H1 (cell line): Measurements from ENCODE around the gene ZNF709. TPM values are rescaled to one million over a fixed set of nuclear protein-coding genes. Genes with fewer than 3 reads are reported as not detected.
"Not testable (repeated sequence)": the region's sequence is repeated elsewhere in the genome, so short reads cannot be mapped to it uniquely, and the experiment has no call there.

Source experiments
- CTCF ChIA-PET: fragments of 300-600 bp; sonication (Branson Sonifier 250); formaldehyde crosslinking; loops from one replicate; lab custom pipeline; 2021; ENCODE audit not compliant: partially characterized antibody; lab: Charles Lee
- POLR2A ChIA-PET: fragments of 300-600 bp; sonication (Branson Sonifier 250); formaldehyde crosslinking; loops from one replicate; lab custom pipeline; 2021; ENCODE audit warnings: inconsistent platforms; ENCODE audit not compliant: partially characterized antibody; lab: Charles Lee
- DNase-seq, 2 experiments: peaks; one replicate each; pipeline versions ENCODE4 v3.0.0 to v3.0.0-alpha.2; 2010 to 2022; ENCODE audit warnings: low spot score in 2 of 2, low read depth in 1 of 2, mixed read lengths in 1 of 2
- FAIRE-seq: peaks from 2 replicates; lab custom pipeline; 2011; peaks lifted over from hg19 to GRCh38; lab: Jason Lieb, UNC
- H2AFZ ChIP-seq: 2 replicates; pipeline ENCODE4 v1.8.1; 2012; ENCODE audit warnings: low read length, inconsistent platforms
- H2AK5ac ChIP-seq: 2 replicates; pipeline ENCODE4 v1.6.1; 2013; ENCODE audit warnings: low read depth, low read length
- H2BK120ac ChIP-seq: replicated peaks from 2 replicates; pipeline ENCODE3; 2013; ENCODE audit warnings: low read depth, low read length, inconsistent platforms
- H2BK12ac ChIP-seq: 2 replicates; pipeline ENCODE4 v1.6.1; 2013; ENCODE audit warnings: low read depth, low read length
- H2BK15ac ChIP-seq: 2 replicates; pipeline ENCODE4 v1.6.1; 2013; ENCODE audit warnings: low read length
- H2BK20ac ChIP-seq: 2 replicates; pipeline ENCODE4 v1.6.1; 2013; ENCODE audit warnings: low read length
- H2BK5ac ChIP-seq: 2 replicates; pipeline ENCODE4 v1.6.1; 2013; ENCODE audit warnings: low read depth, low read length
- H3K14ac ChIP-seq: 2 replicates; pipeline ENCODE4 v1.6.1; 2013; ENCODE audit warnings: inconsistent platforms; ENCODE audit not compliant: insufficient read length
- H3K18ac ChIP-seq: 2 replicates; pipeline ENCODE4 v1.6.1; 2013; ENCODE audit warnings: low read length; ENCODE audit errors: extremely low read depth
- H3K23ac ChIP-seq: 2 replicates; pipeline ENCODE4 v1.6.1; 2013; ENCODE audit warnings: inconsistent platforms; ENCODE audit not compliant: insufficient read length
- H3K23me2 ChIP-seq: 2 replicates; pipeline ENCODE4 v1.6.1; 2013; ENCODE audit warnings: low read depth, low read length
- H3K27ac ChIP-seq: 2 replicates; pipeline ENCODE4 v1.6.1; 2011; ENCODE audit warnings: low read depth, low read length, inconsistent platforms
- H3K27me3 ChIP-seq, 4 experiments: replicated peaks in 1 of 4; 1 replicate in 1 of 4; 2 replicates in 3 of 4; pipeline versions ENCODE4 v1.6.1 to v1.8.1; 2011 to 2013; ENCODE audit warnings: low read length in 3 of 4, mild to moderate bottlenecking in 3 of 4, inconsistent platforms in 2 of 4, mixed read lengths in 2 of 4, moderate library complexity in 1 of 4; ENCODE audit not compliant: control insufficient read depth in 3 of 4, insufficient read depth in 3 of 4; ENCODE audit errors: extremely low read depth in 1 of 4
- H3K36me3 ChIP-seq, 4 experiments: 2 replicates each; pipeline versions ENCODE4 v1.6.1 to v1.8.1; 2011 to 2013; ENCODE audit warnings: mild to moderate bottlenecking in 4 of 4, low read length in 3 of 4, moderate library complexity in 2 of 4, control low read depth in 1 of 4, inconsistent platforms in 1 of 4; ENCODE audit not compliant: insufficient read depth in 4 of 4, control insufficient read depth in 2 of 4
- H3K4ac ChIP-seq: replicated peaks from 2 replicates; pipeline ENCODE3; 2013; ENCODE audit warnings: low read length, low read depth, mixed read lengths, inconsistent platforms; ENCODE audit not compliant: insufficient read length
- H3K4me1 ChIP-seq, 4 experiments: replicated peaks in 1 of 4; 1 replicate in 1 of 4; 2 replicates in 3 of 4; pipeline versions ENCODE4 v1.6.1 to v1.8.1; 2011 to 2013; ENCODE audit warnings: low read length in 3 of 4, inconsistent platforms in 2 of 4, mixed read lengths in 1 of 4; ENCODE audit not compliant: insufficient read depth in 4 of 4, control insufficient read depth in 3 of 4
- H3K4me2 ChIP-seq, 2 experiments: 2 replicates each; pipeline versions ENCODE4 v1.6.1 to v1.8.1; 2011 to 2013; ENCODE audit warnings: low read depth in 2 of 2, low read length in 2 of 2, control low read depth in 1 of 2, inconsistent platforms in 1 of 2, mild to moderate bottlenecking in 1 of 2; ENCODE audit not compliant: insufficient read depth in 1 of 2
- H3K4me3 ChIP-seq, 4 experiments: fragments of 200-600, 300-600 bp in 1 of 4; sonication (generic), shearing (Covaris generic), sonication (Bioruptor Twin) in 1 of 4; 2 replicates each; pipeline versions ENCODE4 v1.5.1 to v1.8.1; 2011 to 2016; ENCODE audit warnings: low read length in 4 of 4, low read depth in 3 of 4, control low read depth in 2 of 4, inconsistent platforms in 2 of 4, mild to moderate bottlenecking in 2 of 4, mixed read lengths in 1 of 4, moderate library complexity in 1 of 4; ENCODE audit not compliant: insufficient read depth in 2 of 4; ENCODE audit errors: extremely low read depth in 1 of 4
- H3K56ac ChIP-seq: replicated peaks from 2 replicates; pipeline ENCODE3; 2013; ENCODE audit warnings: low read depth, mild to moderate bottlenecking, mixed read lengths, low read length, inconsistent platforms; ENCODE audit not compliant: insufficient read length
- H3K79me1 ChIP-seq: 2 replicates; pipeline ENCODE4 v1.6.1; 2013; ENCODE audit warnings: low read depth, low read length, control low read depth
- H3K79me2 ChIP-seq, 2 experiments: 2 replicates each; pipeline versions ENCODE4 v1.6.1 to v1.8.1; 2012 to 2013; ENCODE audit warnings: low read length in 2 of 2, mild to moderate bottlenecking in 2 of 2, inconsistent platforms in 1 of 2; ENCODE audit not compliant: insufficient read depth in 2 of 2, control insufficient read depth in 1 of 2
- H3K9ac ChIP-seq, 4 experiments: replicated peaks in 1 of 4; 1 replicate in 1 of 4; 2 replicates in 3 of 4; pipeline versions ENCODE4 v1.6.1 to v1.8.1; 2011 to 2013; ENCODE audit warnings: low read depth in 3 of 4, low read length in 3 of 4, control low read depth in 2 of 4, mild to moderate bottlenecking in 2 of 4, moderate library complexity in 2 of 4, inconsistent platforms in 1 of 4; ENCODE audit errors: extremely low read depth in 1 of 4
- H3K9me3 ChIP-seq, 2 experiments: 2 replicates each; pipeline versions ENCODE4 v1.6.1 to v1.8.1; 2012 to 2013; ENCODE audit warnings: mild to moderate bottlenecking in 2 of 2, moderate library complexity in 2 of 2, control low read depth in 1 of 2, inconsistent platforms in 1 of 2, low read depth in 1 of 2, low read length in 1 of 2, mixed read lengths in 1 of 2; ENCODE audit not compliant: insufficient read depth in 2 of 2
- H4K20me1 ChIP-seq, 2 experiments: replicated peaks in 1 of 2; 2 replicates each; pipeline versions ENCODE3 to v1.8.1; 2011 to 2013; ENCODE audit warnings: inconsistent platforms in 2 of 2, low read length in 2 of 2, mild to moderate bottlenecking in 1 of 2; ENCODE audit not compliant: insufficient read depth in 2 of 2, control insufficient read depth in 1 of 2
- H4K5ac ChIP-seq: 2 replicates; pipeline ENCODE4 v1.6.1; 2013; ENCODE audit warnings: low read length, low read depth, mixed read lengths, inconsistent platforms; ENCODE audit not compliant: insufficient read length
- H4K8ac ChIP-seq: 2 replicates; pipeline ENCODE4 v1.8.0; 2013; ENCODE audit warnings: mild to moderate bottlenecking, moderate library complexity, low read length, inconsistent platforms; ENCODE audit not compliant: insufficient read depth; ENCODE audit errors: extremely low read depth
- H4K91ac ChIP-seq: replicated peaks from 2 replicates; pipeline ENCODE3; 2013; ENCODE audit warnings: low read length, mixed read lengths, inconsistent platforms; ENCODE audit not compliant: insufficient read length
- KDM4A ChIP-seq: IDR thresholded peaks from one replicate; pipeline ENCODE4 v1.7.1; 2012; ENCODE audit warnings: low read depth, mild to moderate bottlenecking, moderate library complexity, low read length, inconsistent platforms; ENCODE audit not compliant: severe bottlenecking
- WGBS, 2 experiments: shearing (Covaris generic) in 1 of 2; methylation state at CpG; one replicate each; pipeline versions ENCODE4 v1.1.6 to v1.1.7; 2013 to 2015; ENCODE audit warnings: low lambda C conversion rate in 2 of 2, mixed read lengths in 2 of 2, inconsistent platforms in 1 of 2, low coverage in 1 of 2, missing lambda C conversion rate in 1 of 2; ENCODE audit not compliant: insufficient replicate concordance in 2 of 2, insufficient coverage in 1 of 2, insufficient read length in 1 of 2; ENCODE audit errors: extremely low coverage in 1 of 2, missing lambda C conversion rate in 1 of 2; 5-methylcytosine and 5-hydroxymethylcytosine counted together
- polyA plus RNA-seq, 7 experiments: library from polyadenylated mRNA; depleted of rRNA in 3 of 7; stranded (reverse) in 5 of 7; unstranded in 2 of 7; fragments of >200 nt in 5 of 7; fragments of 200-250 nt in 2 of 7; gene quantifications; 1 replicate in 5 of 7; 2 replicates in 1 of 7; 4 replicates in 1 of 7; pipeline versions ENCODE4 v1.2.1 to v1.2.3, GENCODE V29; 2011 to 2013; ENCODE audit warnings: missing spikeins in 2 of 7, mixed read lengths in 2 of 7
- total RNA-seq: library from RNA; stranded (reverse); fragmentation: NEBNext Ultra II Directional; extraction: Animal tissue kit (Norgen Biotek cat#: 25700); gene quantifications from 2 replicates; pipeline ENCODE4 v1.2.1, GENCODE V29; 2021

The ZNF709 gene
- total and polyA plus RNA-seq, 2 of the 8 experiments (the other 6 are each of a cell fraction or from before 2014, with no cell fraction given): 1.3 to 2.2 TPM

- 0 out of 2 replicates have a peak overlapping the region, but pooled peaks have one; percentile 1 for H3K27ac ChIP-seq
- H2BK20ac ChIP-seq, H2BK12ac ChIP-seq, H3K14ac ChIP-seq, H2BK120ac ChIP-seq, H2AK5ac ChIP-seq, H3K23me2 ChIP-seq, H3K18ac ChIP-seq, H4K20me1 ChIP-seq, H2BK15ac ChIP-seq, FAIRE-seq, H3K36me3 ChIP-seq, H3K4ac ChIP-seq, H4K91ac ChIP-seq, H2BK5ac ChIP-seq, H3K9me3 ChIP-seq, H4K5ac ChIP-seq, H3K4me1 ChIP-seq, CTCF ChIA-PET, H3K56ac ChIP-seq, H3K27me3 ChIP-seq, H3K79me1 ChIP-seq: not testable (repeated sequence)
- POLR2A ChIA-PET: interaction anchor here (1.0 to 1.5 kb wide), 8 partner anchors 15 to 453 kb away, joined by 3 to 7 read pairs (median 4); partner anchors contain the start of genes ZNF20 and ZNF799
- H4K8ac ChIP-seq: peak overlapping the region; percentile 35; the same call in 1 of the 2 replicates
- peak overlapping the region; percentile 73 to 86 (median 78); a peak in 5 of 7 replicates for H3K9ac ChIP-seq
- peak; percentile 37 for TF ChIP-seq KDM4A
- peak overlapping the region; percentile 32 for H3K23ac ChIP-seq
- WGBS, 2 experiments: 2% methylated on average over 14 of the region's 28 CpGs; no CpG with 5 or more reads in 1 of the 2 experiments
- 0 out of 2 replicates have a peak overlapping the region, but pooled peaks have one; percentile 53 for H2AFZ ChIP-seq
- H3K4me3 ChIP-seq: peak overlapping the region; percentile 74 to 91 (median 82)
- peaks cover 0 to 16% of the 10 kb centered on the region in 2 experiments; a peak in 2 of 4 replicates for H3K79me2 ChIP-seq
- DNase-seq: peak in 1 of 2 experiments; percentile 46
- peak overlapping the region; percentile 72 to 84 for H3K4me2 ChIP-seq
These were observed 44.7 kb downstream of the ZNF709 start for GRCh38 chr19:12439686-12440540.
